ENCODE results near the gene DCT.

- no peak for TF ChIP-seq EZH2 (IDR thresholded peaks at IDR 0.05; ENCODE audit: borderline replicate concordance, low read length)
- no peak for TF ChIP-seq CTCF (conservative IDR thresholded peaks at IDR 0.05 in 1 of 2, IDR thresholded peaks at IDR 0.05 in 1 of 2; ENCODE audit: extremely low read depth in 1 of 2, insufficient read depth in 1 of 2, low read depth in 1 of 2, low read length in 2 of 2)
Measured at GRCh38 chr13:94417294-94417693, 62.2 kb downstream of the DCT start.

All from mammary epithelial cell (primary cell).